Raji (cell line): Measurements from ENCODE around the gene SMIM12.

ENCODE experiments used
- POLR2A ChIP-seq: IDR thresholded peaks from 2 replicates; pipeline ENCODE4 v1.6.1; 2011; ENCODE audit warnings: low read depth, low read length, control low read depth; ENCODE audit not compliant: insufficient read depth

SMIM12 gene

DNA sequence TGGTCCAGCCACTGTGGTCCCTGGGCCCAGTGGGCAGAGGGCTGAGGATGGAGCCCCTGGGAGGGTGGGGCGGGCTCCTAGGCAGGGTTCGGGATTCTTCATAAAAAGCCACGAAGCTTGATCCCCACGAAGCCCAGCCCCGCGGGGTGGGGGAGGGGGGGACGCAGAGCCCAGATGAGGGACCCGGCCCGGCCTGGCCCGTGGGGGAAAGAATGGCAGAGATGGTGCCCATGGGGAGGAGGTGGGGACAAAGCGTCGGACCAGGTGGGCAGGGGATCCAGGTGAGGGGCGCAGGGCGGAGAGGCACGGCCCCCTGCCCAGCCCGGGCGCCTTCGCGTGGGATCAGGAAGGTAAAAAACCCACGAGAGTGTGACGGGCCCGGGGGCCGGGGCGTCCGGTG, 6.0 kb upstream of the SMIM12 start:
- TF ChIP-seq POLR2A = no peak

DNA sequence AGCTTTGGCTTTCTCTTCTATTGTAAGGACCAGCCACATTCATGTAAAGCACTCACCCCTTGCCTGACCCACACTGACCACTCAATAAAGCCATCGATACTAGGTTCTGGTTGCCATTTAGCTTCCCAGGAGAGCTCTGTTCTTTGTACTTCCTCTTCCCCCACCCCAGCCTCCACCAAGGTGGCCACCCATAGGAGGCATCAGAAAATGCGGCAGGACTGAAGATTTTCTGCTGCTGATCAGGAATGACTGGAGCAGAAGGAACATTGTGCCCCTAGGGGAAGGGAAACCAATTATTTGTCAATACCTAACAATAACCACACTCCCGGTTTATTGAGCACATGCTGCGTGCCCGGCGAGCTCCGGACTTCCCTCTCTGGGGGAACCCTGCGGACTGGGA, 5.2 kb upstream of the SMIM12 start:
- no peak for TF ChIP-seq POLR2A

GRCh38 chr1:34863501-34863900, 4.0 kb upstream of the SMIM12 start:
- TF ChIP-seq POLR2A = no peak

DNA sequence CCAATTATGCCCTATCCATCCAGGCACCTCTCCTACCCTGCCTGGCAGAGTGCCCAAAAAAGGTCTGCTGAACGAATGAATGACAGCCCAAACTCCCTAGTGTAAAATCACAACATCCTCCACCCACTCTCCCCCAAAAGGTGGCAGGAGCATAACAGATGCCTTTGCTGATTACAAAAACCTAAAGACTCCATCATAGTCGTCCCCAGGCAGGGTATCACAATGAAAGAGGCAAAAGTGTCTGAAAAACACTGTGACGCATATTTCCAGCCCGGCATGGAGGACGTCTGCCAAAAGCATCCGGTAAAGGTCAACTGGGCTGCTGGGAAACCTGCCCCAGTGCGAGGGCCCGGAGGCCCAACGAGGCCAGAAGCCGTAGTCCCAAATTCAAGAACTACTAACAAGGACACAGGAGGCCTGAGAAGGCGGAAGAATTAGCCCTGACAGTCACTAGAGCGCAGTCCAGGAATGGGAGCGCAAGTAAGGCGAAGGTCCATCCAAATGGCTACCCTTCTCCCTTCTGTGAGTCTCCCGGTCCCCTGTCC, 576 bp downstream of the SMIM12 start:
- TF ChIP-seq POLR2A = no peak

GRCh38 chr1:34856697-34857096, 2.9 kb downstream of the SMIM12 start:
- no peak for TF ChIP-seq POLR2A

- no peak for TF ChIP-seq POLR2A
Measured at GRCh38 chr1:34852677-34853217, 6.8 kb downstream of the SMIM12 start.

DNA sequence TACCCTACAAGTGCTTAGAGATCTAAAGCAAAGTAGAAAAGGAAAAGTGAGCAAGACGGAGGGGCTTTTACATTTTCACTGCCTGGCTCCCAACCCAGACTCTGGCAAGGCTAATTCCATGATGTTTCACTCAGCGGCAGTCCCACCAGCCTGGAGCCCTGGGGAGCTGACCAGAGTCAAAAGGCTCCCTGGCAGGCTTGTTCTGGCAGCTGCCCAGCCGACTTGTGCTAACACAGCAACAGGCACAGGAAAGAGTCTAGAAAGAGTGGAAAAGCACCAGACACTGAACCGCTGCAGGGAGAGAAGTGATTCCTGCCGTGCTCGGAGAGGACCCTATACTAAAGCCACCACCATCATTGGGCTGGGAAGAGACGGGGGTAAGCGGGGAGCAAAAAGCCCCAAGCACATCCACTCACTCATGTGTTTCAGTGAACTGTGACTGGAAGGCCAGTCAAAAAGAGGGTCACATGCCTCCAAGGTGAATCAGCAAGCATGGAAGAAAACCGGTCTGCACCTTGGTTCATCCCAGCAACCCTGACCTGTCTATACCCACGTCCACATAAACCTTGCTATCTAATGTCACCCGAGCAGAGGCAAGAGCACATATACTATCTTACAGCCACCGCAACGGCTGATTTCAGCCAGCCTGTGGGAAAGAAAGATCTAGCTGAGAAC, 8.0 kb downstream of the SMIM12 start:
- no peak for TF ChIP-seq POLR2A

DNA sequence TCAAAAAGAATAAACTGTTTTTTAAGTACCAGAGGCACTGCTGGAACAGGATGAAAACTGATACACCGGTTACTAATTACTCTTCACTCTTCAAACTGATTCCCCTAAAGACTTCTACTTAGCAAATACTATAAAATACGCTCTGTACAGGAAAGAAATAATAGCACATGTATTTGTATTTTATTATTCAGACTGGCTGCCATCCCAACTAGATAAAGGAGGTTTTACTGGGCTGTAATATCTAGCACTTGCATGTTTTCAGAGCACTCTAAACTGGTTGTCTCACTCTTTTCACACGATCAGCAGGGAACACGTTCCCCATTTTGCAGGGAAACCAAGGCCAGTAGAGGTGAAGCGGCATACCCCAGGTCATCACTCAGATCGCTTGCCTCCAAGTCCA, 9.2 kb downstream of the SMIM12 start:
- TF ChIP-seq POLR2A = no peak

DNA sequence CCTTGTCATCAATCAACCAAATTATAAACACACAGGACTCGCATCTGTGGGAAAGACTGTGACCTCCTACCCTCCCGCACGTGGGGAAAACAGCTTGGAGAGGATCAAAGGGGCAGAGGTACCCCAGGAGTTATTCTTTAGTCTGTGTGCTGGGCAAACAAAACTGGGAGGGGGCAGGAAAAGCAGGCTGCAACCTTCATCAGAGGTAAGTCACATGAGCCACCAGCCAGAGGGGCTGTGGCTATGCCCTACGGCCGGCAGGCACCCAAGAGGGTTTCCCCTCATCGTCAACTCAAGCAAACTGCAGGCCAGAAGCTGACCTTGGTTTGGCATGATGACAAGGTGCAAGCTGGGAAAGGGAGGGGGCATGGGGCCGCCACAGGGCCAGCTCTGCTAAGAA, 12.5 kb downstream of the SMIM12 start:
- TF ChIP-seq POLR2A = no peak

DNA sequence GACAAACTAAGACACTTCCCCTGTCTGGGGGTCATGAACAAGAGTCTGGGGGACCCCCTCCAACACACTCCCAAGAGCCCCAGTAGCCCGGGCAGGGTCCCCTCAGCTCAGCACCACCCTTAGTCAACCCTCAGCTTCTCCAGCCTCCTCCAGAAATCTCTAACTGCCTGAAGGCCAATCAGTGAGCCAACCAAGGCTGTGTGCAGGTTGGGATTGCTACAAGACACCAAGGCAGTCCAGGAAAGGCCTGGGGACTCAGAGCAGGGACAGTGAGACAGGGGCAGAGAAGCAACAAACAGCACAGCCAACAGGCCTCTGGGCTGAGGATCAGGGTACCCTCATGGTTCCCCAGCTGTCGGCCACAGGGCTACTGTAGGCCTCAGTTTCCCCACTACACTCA, 13.3 kb downstream of the SMIM12 start:
- TF ChIP-seq POLR2A = no peak

GRCh38 chr1:34845131-34845901, 14.2 kb downstream of the SMIM12 start:
- no peak for TF ChIP-seq POLR2A

DNA sequence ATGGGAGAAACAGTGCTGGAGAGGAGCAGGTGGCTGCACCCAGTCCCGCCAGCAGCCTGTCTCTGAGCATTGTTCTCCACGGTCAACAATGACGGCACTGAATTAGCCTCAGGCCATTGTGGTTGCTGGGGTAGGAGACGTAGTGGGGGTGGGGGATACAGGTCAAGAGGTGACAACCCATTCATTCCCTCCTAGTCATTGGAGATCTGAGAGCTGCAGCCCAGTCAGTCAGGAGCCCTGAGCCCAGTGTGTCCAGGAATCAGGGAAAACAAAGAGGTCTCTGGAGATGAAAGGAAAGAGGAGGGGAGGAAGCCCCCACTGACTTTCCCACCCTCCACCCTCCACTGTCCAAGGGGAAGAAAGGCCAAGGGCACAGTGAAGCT, 15.3 kb downstream of the SMIM12 start:
- no peak for TF ChIP-seq POLR2A

DNA sequence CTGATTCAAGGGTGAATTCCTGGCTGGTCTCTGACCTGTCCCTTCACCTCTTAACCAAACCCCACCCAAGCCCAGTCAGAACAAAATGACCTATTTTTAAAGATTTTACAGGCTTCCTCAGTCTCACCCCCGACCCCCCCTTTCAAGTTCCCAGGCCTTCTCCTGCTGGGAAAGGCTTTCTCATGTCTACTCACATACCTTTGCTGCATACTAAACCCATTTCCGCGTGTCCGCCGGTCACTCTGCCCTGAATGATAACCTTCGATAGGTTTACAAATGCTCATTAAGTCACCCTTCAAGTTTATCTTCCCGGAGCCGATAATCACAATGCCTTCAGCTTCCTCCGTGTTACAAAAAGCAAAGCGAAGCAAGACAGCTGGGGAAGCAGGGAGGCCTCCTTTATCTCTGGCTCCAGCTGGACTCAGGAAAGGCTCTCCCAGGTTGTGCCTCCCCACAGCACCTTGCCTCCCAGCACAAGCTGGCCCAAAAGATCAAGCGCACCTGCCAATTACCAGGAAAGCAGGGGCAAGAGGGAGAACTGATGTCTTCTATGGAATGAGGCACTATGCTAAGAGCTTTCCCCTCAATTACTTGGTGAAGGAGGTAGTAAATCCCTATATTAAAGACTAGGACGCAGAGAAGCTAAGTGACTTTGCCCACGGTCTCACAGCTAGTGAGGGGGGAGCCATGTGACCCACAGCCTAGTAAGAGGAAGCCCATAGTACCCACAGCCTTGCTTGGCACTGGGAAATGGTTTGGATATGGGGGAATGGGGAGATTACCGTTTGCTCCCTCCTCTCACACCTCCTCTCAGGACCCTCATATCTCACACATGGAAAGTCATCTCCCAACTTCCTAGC, 15.9 kb downstream of the SMIM12 start:
- TF ChIP-seq POLR2A = no peak

DNA sequence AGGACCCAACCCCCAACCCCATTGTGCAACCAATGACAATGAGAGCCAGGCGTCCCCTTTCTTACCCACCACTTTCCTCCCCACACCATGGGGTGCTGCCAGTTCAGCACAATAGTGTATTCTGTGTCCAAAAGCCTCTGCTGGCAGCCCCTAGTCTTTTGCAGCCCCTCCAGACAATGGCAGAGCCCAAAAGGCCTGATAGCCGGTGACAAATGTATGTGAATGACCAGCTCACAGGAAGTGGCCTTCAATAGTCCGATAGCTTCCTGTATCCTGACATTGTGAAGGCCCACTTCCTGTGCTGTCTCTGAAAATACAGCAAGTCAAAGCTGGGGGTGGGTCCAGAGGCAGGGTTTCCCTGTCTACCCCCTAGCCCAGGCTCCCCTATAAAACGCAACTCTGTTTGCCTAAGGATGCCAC, 16.6 kb downstream of the SMIM12 start:
- no peak for TF ChIP-seq POLR2A

- no peak for TF ChIP-seq POLR2A
Measured at GRCh38 chr1:34842073-34842472, 17.5 kb downstream of the SMIM12 start.
